Activated CD4-positive, alpha-beta T cell treated with anti-CD3 and anti-CD28 coated beads, Interleukin-2, amount 10 ng/mL, durations not matched to agents 24 days and 14 days (primary cell): ENCODE measurements around the gene TAS2R1. TPM values are rescaled to one million over a fixed set of nuclear protein-coding genes. Genes with fewer than 3 reads are reported as not detected.
"Not testable (repeated sequence)": the region's sequence is repeated elsewhere in the genome, so short reads cannot be mapped to it uniquely, and the experiment has no call there.

Experiments used
- DNase-seq: peaks from one replicate; pipeline ENCODE4 v3.0.0; 2022
- H3K27ac Mint-ChIP-seq: one replicate; pipeline ENCODE4 v1.8.0; 2022; ENCODE audit warnings: mild to moderate bottlenecking, mixed read lengths
- H3K27me3 Mint-ChIP-seq: one replicate; pipeline ENCODE4 v1.8.0; 2022; ENCODE audit warnings: mixed read lengths
- H3K36me3 Mint-ChIP-seq: one replicate; pipeline ENCODE4 v1.8.0; 2022; ENCODE audit warnings: low read depth, mild to moderate bottlenecking, mixed read lengths
- H3K4me1 Mint-ChIP-seq: one replicate; pipeline ENCODE4 v1.8.0; 2021; ENCODE audit warnings: mixed read lengths
- H3K4me3 Mint-ChIP-seq: one replicate; pipeline ENCODE4 v1.8.0; 2022; ENCODE audit warnings: mild to moderate bottlenecking, moderate library complexity, mixed read lengths
- H3K9me3 Mint-ChIP-seq: one replicate; pipeline ENCODE4 v1.8.0; 2021; ENCODE audit warnings: mixed read lengths
- intact Hi-C: fragments of 100-400 bp; cut with micrococcal nuclease; formaldehyde crosslinking; loops from one replicate; pipeline ENCODE4 v1.15.1; 2023
- total RNA-seq: library from RNA; stranded (reverse); gene quantifications from 2 replicates; pipeline ENCODE4 v1.2.3, GENCODE V29; 2022

Gene TAS2R1
- total RNA-seq, 1 donor from 2014 or later = not detected

DNA sequence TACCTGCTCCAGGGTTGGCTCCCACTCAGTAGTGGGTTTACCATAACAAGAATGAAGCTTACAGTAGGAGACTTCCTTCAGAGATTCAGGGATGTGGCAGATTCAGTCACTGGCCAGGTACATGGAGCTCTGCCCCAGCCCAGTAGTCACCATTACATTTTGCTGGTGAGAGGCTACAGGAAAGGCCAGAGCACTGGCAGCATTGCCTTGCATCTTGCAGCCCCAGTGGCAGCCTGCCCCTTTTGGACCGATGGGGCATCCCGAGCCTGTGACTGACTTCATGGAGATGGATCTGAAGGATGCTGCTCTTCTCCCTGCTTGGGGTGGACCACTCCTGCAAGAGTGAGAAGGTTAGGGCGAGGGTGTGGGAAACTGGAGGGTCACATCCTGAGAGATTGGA, 16.8 kb downstream of the TAS2R1 start:
- Mint-ChIP-seq H3K27ac (no peak overlapping the region), H3K36me3 (no peaks in the 10 kb centered on the region), H3K4me3 (no peak overlapping the region), H3K9me3 (no peaks in the 10 kb centered on the region), H3K27me3 (no peaks in the 10 kb centered on the region), H3K4me1 (no peaks in the 10 kb centered on the region)
- intact Hi-C loops = no loop called here
- DNase-seq = no peak

DNA sequence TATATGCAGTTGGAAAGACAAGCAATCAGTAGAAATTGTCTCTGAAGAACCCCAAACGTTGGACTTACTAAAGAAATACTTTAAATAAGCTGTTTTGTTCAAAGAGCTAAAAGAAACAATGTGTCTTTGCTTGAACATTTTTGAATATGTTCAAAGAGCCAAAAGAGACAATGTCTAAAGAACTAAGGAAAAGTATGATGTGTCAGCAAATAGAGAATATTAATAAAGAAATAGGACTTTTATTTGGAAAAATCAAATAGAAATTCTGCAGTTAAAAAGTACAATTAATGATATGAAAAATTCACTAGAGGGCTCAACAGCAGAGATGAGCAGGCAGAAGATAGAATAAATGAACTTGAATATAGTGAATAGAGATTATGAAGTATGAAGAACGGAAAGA, 19.2 kb downstream of the TAS2R1 start:
- Mint-ChIP-seq H3K9me3 (no peaks in the 10 kb centered on the region), H3K4me3 (no peak overlapping the region), H3K4me1 (no peaks in the 10 kb centered on the region), H3K27ac (no peak overlapping the region), H3K36me3 (no peaks in the 10 kb centered on the region), H3K27me3 (no peaks in the 10 kb centered on the region)
- intact Hi-C loops = no loop called here
- no peak for DNase-seq

DNA sequence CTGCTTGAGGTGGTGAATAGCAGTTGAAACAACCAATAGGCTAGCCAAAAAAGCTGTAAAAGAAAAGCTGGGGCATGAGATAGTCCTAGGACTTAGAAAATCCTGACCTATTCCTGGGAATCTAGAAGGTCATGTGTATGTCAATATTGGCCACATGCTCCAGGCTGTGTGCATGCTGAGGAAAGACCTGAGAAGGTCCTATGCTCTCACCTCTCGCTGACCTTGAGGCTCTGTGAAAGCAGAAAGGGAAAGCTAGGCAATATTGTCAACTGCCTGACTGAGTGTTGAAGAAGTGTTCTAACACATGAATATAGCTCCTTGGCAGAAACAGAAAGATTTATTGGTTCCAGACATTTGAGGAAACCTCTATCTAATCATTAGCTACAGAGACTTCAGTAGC, 19.8 kb downstream of the TAS2R1 start:
- intact Hi-C loops = no loop called here
- Mint-ChIP-seq H3K36me3 (no peaks in the 10 kb centered on the region), H3K27ac (no peak overlapping the region), H3K27me3 (no peaks in the 10 kb centered on the region), H3K4me3 (no peak overlapping the region), H3K9me3 (no peaks in the 10 kb centered on the region), H3K4me1 (no peaks in the 10 kb centered on the region)
- DNase-seq = no peak

DNA sequence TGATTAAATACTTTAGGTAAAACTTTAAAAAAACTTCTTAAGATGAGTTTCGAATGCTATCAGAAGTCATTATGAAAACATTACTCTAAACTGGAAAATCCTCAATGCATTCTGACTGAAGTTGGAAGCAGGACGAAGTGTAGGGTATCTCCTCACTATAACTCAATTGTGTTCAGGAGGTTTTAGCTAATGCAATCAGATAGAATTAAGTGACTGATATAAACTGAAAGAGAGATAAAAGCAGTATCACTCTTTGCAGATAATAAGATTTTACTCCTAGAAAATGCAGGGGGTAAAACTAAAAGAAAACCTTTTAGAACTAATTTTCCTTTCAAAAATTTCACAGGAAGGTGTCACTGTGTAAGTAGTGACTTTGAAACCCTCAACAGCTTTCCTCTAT, 22.1 kb downstream of the TAS2R1 start:
- H3K36me3 Mint-ChIP-seq = no peaks in the 10 kb centered on the region
- no peak overlapping the region for H3K4me3 Mint-ChIP-seq
- no peaks in the 10 kb centered on the region for H3K27me3 Mint-ChIP-seq
- no peak overlapping the region for H3K27ac Mint-ChIP-seq
- intact Hi-C loops = no loop called here
- H3K4me1 Mint-ChIP-seq = no peaks in the 10 kb centered on the region
- peaks cover 5% of the 10 kb centered on the region for H3K9me3 Mint-ChIP-seq
- DNase-seq = no peak

DNA sequence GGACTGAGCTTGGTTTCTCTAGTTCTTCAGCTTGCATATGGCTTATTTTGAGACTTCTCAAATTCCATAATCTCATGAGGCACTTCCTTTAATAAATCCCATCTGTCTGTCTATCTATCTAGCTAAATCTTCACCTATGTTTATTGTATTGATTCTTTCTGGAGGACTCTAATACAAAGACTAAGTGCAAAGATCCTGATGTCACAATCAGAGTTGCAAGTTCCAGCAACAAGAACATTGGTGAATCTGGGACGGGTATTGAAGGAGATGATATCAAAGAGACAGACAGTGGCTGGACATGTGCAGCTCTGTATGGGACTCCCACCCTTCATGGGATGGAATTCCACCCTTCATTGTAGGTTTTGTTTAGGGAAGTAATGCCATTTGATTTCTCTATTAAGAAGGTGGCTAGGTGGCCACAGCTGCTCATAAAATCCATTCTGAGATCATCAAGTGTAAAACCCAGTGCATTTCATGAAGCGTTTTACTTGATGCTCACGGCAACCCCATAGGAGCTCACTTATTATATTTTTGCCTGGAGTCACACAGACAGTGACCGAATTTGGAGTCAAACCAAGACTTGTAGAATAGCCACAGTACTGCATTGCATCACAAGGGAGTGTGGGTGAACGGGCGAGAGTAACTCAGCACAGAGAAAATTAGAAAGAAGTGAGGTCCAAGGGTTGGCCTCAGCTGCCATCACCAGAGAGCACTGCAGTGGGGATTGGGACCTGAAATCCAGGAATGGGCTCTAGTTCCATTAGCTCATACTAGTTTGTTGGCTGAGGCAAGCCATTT, 24.9 kb downstream of the TAS2R1 start:
- intact Hi-C loops = no loop called here
- no peaks in the 10 kb centered on the region for H3K27me3 Mint-ChIP-seq
- H3K36me3 Mint-ChIP-seq = no peaks in the 10 kb centered on the region
- no peak overlapping the region for H3K4me3 Mint-ChIP-seq
- no peak overlapping the region for H3K27ac Mint-ChIP-seq
- no peaks in the 10 kb centered on the region for H3K4me1 Mint-ChIP-seq
- H3K9me3 Mint-ChIP-seq = peaks cover 5% of the 10 kb centered on the region
- no peak for DNase-seq

DNA sequence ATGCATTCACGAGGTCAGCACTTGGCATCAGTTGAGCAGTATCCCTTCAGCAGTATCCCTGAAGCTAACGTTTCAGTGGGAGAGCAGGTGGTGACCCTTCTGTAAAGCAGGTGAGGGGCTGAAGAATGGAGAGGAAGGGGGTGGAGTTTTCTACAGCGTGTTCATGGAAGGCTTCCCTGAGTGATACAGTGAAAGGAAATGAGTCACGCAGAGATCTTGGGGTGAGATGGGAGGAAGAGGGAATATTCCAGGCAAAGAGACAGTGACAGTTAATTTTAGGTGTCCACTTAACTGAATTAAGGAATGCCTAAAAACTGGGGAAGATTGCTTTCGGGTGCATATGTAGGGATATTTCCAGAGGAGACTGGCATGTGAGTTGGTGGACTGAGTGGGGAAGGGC, 25.7 kb downstream of the TAS2R1 start:
- H3K27ac Mint-ChIP-seq = no peak overlapping the region
- H3K36me3 Mint-ChIP-seq = no peaks in the 10 kb centered on the region
- H3K27me3 Mint-ChIP-seq = no peaks in the 10 kb centered on the region
- intact Hi-C loops = no loop called here
- no peaks in the 10 kb centered on the region for H3K4me1 Mint-ChIP-seq
- peaks cover 5% of the 10 kb centered on the region for H3K9me3 Mint-ChIP-seq
- DNase-seq = no peak
- no peak overlapping the region for H3K4me3 Mint-ChIP-seq

DNA sequence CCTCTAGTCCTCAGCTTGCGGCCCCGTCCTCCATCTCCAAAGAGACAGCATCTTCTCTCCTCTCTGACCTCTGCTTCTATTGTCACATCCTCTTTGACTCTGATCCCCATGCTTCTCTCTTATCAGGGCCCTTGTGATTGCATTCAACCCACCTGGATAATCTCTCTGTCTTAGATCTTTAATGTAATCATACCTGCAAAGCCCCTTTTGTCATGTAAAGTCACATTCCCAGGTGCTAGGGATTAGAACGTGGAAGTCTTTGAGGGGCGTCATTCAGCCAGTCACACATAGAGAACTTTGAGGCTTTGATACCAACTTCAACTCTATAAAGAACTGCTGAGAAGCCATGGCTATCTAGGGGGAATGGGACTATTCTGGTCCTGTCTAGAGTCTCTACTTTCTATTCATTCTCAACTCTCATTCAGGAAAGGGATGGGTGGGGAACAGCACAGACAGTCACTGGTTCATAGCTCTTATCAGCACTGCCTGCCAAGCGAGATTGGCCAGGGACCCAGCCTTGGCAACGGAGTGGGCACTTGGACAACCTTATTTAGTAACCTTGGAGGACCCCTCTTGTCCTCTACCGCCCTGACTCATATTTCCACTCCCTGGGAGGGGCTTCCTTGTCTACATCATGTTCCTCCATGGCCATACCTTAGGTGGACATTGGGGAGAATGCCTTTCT, 29.0 kb downstream of the TAS2R1 start:
- Mint-ChIP-seq H3K4me3 (no peak overlapping the region), H3K9me3 (peaks cover 5% of the 10 kb centered on the region), H3K27ac (no peak overlapping the region), H3K4me1 (no peaks in the 10 kb centered on the region), H3K36me3 (no peaks in the 10 kb centered on the region), H3K27me3 (no peaks in the 10 kb centered on the region)
- DNase-seq = no peak
- intact Hi-C loops = no loop called here

DNA sequence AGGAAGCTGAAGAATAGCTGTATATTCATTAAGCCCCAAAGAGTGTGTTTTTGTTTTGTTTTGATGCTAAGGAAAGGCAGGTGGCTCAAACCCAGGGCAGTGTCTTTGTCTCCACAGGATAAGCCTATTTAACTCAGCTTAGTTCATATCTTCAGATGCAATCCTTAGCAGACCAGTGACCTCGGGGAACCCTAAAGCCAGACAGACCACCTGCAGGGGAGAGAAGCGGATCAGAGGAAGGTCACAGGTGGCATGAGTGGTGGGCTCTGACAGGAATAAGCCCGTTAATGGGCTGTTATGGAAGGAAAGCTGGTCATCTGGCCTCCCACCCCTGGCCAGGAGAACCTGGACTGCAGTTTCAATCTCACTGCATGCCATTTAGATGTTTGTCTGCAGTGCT, 30.8 kb downstream of the TAS2R1 start:
- Mint-ChIP-seq H3K9me3 (peaks cover 3% of the 10 kb centered on the region), H3K27ac (no peak overlapping the region), H3K4me1 (no peaks in the 10 kb centered on the region), H3K4me3 (no peak overlapping the region), H3K36me3 (no peaks in the 10 kb centered on the region), H3K27me3 (no peaks in the 10 kb centered on the region)
- intact Hi-C loops = no loop called here
- no peak for DNase-seq

DNA sequence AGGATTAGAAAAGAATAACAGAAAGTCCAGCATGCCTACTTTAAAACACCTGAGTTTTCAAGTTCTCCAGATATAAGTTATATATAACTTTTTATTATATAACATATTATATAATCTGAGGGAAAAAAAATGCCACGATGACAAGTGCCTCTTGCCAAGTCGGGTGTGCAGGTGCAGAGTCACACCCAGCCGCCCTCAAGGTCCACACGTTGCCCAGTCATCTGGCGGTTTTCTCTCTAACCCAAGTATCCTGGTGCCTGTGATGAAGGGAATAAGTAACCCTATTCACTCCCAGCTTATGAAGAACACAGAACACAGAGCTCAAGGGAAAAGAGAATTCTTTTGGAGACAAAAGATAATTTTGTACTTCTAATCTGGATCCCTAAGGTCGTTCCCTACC, 31.8 kb downstream of the TAS2R1 start:
- DNase-seq, H3K9me3 Mint-ChIP-seq, H3K4me3 Mint-ChIP-seq, H3K27me3 Mint-ChIP-seq, H3K27ac Mint-ChIP-seq, H3K36me3 Mint-ChIP-seq, intact Hi-C loops, H3K4me1 Mint-ChIP-seq: not testable (repeated sequence)

DNA sequence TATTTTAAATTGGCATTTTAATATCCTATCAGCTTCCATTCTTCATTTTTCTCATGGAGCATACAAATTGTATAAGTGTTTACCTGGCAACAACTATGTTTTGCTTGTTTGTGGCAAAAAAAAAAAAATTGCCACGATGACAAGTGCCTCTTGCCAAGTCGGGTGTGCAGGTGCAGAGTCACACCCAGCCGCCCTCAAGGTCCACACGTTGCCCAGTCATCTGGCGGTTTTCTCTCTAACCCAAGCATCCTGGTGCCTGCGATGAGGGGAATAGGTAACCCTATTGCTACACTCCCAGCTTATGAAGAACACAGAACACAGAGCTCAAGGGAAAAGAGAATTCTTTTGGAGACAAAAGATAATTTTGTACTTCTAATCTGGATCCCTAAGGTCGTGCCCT, 32.8 kb downstream of the TAS2R1 start:
- H3K27me3 Mint-ChIP-seq, H3K4me3 Mint-ChIP-seq, H3K4me1 Mint-ChIP-seq, H3K9me3 Mint-ChIP-seq, H3K36me3 Mint-ChIP-seq, DNase-seq, H3K27ac Mint-ChIP-seq, intact Hi-C loops: not testable (repeated sequence)

DNA sequence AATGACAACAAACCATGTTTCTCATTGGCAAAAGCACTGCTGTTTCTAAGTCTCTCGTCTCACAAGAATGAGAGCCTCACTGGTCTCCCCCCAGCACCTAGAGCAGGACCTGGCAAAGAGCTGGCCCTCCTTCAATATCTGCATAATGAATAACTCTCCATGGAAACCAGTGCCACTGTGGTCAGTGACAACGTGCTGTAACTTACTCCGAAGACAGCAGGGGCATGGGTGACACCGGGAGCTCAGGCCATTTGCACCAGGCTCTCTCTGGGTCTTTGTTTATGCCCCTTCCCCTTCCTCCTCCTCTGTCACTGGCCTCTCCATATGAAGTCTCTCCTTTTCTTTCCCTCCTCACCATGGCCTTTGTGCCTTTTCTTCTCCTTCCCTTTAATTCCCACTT, 33.3 kb downstream of the TAS2R1 start:
- no peaks in the 10 kb centered on the region for H3K9me3 Mint-ChIP-seq
- H3K4me3 Mint-ChIP-seq = no peak overlapping the region
- H3K4me1 Mint-ChIP-seq = no peaks in the 10 kb centered on the region
- no peak for DNase-seq
- no peak overlapping the region for H3K27ac Mint-ChIP-seq
- H3K36me3 Mint-ChIP-seq = no peaks in the 10 kb centered on the region
- no peaks in the 10 kb centered on the region for H3K27me3 Mint-ChIP-seq
- intact Hi-C loops = no loop called here

DNA sequence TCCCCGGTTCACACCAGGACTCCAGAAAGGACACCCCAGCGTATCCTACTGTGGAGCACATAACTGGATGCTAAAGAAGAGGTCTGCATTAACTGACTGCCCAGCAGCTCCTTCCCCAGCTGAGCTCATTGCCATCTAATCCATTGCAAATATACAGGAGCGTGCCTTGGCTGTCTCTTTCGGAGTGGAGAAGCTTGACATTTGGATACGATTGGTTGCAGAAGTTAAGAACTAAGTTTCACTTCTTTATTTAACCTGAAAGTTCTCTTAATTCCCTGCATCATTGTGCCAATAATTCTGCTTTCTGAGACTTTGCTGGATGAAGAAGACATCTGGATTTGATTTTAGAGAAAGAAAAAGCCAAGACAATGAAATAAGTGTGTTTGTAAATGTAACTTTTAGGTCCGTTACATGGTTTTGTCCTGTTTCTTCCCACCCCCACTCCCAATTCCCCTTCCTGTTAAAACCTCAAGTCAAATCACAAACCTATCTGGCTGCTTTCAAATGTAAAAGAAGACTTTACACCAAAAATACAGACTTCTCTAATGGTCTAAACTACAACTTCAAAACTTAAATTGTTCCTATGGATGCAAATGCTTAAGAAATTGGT, 33.9 kb downstream of the TAS2R1 start:
- Mint-ChIP-seq H3K36me3 (no peaks in the 10 kb centered on the region), H3K4me1 (no peaks in the 10 kb centered on the region), H3K27me3 (no peaks in the 10 kb centered on the region), H3K27ac (no peak overlapping the region), H3K9me3 (no peaks in the 10 kb centered on the region), H3K4me3 (no peak overlapping the region)
- intact Hi-C loops = no loop called here
- no peak for DNase-seq

DNA sequence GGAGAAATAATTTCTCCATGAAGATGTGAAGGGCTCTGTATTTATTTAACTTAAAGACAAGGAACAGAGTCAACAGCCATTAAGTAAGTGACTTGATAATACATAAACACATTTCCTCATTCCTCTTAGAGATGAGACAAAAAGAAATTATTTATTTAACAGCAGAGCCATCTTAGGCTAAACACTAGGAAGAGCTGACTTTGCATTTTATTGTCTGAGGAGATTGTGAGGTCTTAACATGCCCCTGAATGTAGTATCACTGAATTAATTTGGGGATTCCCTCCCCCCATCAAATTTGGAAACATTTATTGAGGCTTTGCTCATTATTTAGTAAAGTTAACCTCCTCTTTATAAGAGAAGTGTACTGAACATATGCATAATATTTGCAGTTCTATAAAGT, 35.2 kb downstream of the TAS2R1 start:
- Mint-ChIP-seq H3K4me3 (no peak overlapping the region), H3K9me3 (no peaks in the 10 kb centered on the region), H3K4me1 (no peaks in the 10 kb centered on the region), H3K36me3 (no peaks in the 10 kb centered on the region), H3K27me3 (no peaks in the 10 kb centered on the region), H3K27ac (no peak overlapping the region)
- DNase-seq = no peak
- intact Hi-C loops = no loop called here

DNA sequence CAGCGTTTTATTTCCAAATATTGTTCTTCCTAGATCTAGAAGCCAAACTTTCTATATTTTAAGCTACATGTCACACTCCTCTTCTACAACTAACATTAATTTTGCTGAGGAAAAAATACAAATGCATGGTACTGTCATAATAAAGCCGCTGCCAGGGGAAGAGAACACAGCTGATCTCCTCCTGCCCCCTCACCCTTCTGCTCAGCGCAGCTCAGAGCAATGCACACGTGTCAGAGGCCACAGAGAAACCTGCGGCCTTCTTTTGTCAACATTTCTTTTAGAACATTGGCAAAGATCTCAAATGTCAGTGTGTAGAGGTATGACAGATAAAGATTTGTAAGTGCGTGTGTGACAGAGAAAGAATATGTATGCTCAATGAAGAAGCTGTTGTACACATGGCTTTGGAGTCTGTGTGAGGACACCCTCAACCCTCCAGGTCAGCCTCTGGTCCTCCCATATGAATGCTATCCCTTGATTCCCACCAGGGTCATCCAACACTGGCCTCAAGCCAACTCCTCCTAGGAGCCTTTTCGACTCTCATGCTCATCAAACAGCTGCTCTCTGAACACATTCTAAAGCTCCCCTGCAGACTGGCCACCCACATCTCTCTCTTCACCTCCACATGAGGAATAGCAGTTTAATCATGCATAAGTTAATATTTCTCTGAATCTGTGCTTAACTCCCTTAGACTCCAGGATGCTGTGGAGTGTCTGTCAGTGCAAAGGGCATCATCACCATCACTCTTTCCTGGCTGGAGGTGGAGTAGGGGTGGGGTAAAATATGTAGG, 40.9 kb downstream of the TAS2R1 start:
- no peaks in the 10 kb centered on the region for H3K27me3 Mint-ChIP-seq
- no peak overlapping the region for H3K27ac Mint-ChIP-seq
- no peak overlapping the region for H3K4me3 Mint-ChIP-seq
- intact Hi-C loops = no loop called here
- H3K4me1 Mint-ChIP-seq = no peaks in the 10 kb centered on the region
- no peaks in the 10 kb centered on the region for H3K36me3 Mint-ChIP-seq
- no peak for DNase-seq
- peaks cover 3% of the 10 kb centered on the region for H3K9me3 Mint-ChIP-seq
